HG03196 (cell line): ENCODE measurements around the gene MAD1L1.

Experiments used
- ATAC-seq: cut with Tn5 transposase; IDR thresholded peaks from one replicate; pipeline ENCODE4 v1.9.1; 2021; ENCODE audit not compliant: unreplicated experiment

Gene MAD1L1

DNA sequence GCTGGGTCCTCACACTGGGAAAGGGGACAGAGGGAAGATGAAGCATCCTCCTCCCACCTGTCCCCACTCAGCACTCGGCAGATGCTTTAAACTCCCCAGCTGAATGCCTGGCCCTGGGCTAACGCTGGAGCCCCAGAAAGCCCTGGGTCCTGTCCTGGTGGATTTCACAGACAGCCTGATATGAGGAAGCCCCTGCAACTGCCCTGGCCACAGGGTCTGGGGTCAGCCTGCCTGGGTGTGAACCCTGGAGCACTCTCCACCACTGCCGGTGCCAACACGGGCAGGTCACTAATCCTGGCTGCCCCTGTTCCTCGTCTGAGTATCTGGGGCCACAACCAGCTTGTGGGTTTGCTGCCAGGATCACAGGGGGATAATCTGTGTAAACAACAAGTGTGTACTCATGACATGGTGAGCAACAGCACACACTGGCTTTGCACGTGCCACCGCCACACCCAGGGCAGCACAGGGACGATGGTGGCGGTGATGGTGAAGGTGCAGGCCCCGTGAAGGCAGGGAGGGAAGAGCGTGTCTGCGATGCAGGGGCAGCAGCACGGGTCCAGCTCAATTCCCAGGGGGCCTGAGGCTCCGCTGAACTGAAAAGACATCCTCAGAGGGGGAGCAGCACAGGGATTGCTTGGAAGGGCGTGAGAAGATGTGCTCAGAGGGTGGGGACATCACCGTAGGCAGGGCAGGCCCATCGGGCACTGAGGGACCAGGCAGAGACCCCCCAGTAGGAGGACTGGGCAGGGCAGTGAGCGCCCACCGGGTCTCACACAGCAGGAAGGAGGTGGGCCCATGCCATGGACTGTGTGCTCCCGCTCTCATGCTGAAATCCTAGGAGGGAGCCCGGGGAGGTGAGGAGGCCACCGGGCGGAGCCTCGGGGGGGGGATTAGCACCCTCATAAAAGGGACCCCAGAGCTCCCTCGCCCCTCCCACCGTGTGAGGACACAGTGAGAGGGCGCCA is 238.7 kb downstream of the MAD1L1 start:
- no peak for ATAC-seq

DNA sequence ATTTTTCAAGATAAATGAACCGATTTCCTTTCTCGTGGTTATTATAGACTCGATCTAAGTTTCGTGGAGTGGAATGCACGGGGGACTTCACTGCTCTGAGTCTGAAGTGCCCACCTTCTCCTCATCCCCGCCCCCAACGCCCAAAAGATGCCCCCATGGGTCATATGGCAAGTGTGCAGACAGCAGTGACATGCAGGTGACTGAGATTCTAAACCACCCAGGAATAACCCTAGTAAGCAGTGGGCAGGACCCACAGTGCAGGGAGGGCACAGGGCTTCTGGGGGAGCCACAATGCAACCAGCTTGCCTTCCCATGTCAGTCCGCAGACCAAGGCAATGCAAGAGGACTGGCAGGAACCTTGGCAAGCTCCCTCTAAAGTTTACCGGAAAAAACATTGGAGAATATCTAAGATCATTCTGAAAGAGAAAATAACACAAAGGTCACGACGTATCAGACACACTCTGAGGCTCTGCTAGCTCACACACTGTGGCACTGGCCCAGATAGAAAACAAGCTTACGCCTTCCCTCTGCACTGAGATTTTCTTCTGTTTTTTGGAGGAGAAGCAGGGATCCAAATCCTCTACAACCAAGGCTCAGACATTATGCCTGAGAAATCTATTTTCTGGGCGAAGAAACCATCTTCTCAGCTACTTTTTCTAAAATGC is 239.6 kb downstream of the MAD1L1 start:
- ATAC-seq, result no peak

DNA sequence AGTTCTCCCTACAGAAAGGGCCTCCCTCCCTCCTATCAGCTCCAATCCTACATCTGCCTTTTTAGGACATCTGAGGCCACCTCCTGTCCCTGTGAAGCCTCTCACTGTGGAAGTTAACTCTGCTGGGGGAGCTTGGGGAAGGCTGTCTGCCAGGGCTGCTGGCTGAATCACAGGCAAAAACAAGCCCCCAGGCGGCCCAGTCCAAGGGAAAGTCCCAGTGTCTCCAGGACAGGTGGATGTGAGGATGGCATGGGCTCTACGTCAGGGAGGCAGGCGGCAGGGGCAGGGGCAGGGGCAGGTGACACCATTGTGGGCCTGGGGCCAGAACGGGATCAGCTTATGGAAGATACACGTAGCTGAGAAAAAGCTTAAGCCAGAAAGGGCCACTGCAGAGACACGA is 240.2 kb downstream of the MAD1L1 start:
- ATAC-seq, result no peak

DNA sequence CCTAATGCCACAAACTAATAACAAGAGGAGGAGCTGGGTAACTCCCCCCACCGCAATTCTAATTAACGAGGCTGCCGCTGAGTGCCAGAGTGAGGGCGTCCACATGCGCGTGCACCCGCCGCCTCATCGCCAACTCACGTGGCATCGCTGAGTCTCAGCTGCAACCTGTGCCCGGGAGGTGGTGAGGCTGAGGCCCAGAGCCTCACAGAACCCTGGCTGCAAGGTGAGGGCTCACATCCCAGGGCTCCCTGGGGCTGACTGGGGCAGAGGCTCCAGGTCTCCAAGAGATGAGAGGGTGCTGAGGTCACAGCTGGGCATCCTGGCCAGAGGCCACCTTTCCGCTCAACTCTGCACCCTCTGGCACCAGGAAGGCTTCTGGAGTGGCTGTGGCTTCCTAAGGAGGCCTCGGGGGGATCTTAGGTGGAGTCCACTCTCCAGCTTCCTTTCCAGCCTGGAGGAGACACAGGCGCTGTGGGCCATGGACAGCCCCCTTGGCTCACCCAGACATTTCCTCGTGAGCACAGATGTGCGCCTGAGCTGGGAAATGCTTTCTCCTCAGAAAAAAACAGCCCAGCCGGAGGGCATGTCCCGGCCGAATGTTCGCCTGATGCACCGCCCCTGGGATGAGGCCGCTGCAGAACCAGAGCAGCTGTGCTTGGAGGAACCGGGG is 242.6 kb downstream of the MAD1L1 start:
- ATAC-seq, result no peak

DNA sequence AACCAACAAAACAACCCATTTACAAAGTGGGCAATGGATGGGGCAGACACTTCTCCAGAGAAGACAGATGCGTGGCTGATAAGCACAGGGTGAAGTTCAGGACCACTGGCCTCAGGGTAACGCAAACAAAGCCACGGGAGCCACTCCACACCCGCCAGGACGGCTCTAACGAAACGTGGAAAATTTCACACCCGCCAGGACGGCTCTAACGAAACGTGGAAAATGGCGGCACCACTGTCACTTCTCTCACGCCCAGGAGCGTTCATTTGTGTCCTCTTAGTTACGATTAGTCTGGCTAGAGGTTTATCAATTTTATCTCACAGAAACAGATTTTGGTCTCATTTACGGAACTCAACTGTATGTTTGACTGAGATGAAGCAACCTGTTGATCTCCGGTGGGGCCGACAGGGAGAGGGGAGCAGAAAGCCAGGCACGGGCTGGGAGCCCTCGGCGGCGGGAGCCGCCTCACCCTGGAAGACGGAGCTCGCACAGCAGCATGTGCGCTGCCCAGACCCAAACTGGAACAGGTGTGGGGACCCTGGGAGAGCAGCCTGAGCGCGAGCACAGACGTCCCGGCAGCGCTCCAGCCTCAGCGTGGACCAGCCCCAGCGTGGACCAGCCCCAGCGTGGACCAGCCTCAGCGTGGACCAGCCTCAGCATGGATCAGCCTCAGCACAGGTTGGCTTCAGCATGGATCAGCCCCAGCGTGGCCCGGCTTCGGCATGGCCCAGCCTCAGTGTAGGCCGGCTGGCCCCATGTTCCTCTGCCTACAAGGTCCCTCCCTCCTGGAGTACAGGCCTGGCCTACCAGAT is 243.5 kb downstream of the MAD1L1 start:
- no peak for ATAC-seq

DNA sequence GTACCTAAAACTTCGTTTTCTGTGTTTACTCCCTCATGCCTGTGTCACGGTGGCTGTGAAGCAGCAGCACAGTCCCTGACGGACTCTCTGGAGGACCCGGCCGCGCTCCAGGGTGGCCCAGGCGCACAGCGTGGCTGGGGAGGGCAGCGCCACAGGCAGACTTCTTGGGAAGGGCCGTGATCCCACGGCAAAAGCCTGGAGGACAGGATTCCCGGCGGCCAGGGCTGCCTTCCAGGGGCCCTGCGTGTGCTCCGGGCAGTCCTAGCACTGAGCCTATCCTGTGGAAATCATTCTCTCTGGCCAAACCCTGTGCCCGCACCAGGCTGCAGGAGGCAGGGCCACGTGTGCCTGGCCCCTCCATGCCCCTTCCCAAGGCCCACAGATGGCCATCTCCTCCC is 244.2 kb downstream of the MAD1L1 start:
- ATAC-seq, result no peak

DNA sequence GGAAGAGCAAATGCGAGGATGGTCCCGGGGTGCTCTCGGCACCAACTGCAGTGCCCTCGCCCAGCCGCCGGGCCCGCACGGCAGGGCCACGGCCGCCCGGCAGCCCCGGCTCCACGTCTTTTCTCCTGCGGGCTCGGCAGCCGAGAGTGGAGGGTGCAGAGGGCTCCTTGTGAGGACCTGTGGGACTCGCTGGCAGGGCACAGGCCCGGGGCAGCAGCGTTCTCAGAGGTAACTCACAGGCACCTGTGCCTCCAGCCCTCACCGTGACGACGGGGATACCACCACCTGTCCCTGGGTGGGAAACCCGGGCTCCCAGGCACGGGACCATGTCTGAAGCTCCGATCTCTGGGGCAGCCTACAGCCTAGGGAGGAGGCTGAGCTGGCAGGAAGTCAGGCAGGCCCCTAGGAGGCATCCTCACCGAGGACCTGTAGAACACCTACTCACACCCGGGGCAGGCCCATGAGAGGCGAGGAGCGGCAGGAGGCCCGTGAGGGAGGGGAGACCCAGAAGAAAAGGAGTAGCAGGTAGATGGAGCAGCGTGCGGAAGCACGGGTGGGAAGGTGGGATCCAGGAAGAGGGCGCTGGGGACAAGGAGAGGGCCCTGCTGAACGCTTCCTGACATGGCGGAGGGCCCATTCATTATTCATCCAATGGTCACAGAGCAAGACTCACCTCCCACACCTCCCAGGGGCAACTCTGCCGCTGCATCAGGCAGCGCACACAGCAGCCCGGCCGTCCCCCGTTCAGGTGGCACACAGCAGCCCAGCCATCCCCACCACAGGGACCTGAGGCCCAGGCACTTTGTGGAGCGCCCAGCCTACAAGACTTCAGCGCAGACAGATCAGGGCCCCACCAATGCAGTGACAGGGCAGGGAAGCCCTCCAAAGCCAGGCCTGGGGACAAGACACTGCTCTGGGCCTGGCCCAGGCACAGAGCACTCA is 244.9 kb downstream of the MAD1L1 start:
- ATAC-seq, result no peak

DNA sequence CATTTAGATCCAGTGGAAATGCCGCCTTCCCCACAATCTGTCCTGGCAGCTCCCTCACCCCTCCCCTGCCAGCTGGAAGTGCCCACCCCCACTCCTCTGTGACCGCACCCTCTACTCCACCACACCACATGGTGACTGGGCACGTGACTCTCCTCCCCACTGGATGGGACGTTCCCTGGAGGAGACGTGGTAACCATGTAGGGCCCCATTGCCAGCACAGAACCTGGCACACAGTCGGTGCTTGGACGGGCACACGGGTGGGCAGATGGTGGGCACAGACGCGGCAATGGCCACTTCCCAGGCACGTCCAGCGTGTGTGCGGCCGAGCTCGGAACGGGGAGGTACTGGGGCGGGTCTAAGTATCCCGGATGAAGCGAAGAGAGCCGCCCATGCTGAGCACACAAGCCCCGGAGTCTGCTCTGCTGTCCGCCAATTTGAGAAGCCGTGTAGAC is 245.6 kb downstream of the MAD1L1 start:
- ATAC-seq, result no peak

DNA sequence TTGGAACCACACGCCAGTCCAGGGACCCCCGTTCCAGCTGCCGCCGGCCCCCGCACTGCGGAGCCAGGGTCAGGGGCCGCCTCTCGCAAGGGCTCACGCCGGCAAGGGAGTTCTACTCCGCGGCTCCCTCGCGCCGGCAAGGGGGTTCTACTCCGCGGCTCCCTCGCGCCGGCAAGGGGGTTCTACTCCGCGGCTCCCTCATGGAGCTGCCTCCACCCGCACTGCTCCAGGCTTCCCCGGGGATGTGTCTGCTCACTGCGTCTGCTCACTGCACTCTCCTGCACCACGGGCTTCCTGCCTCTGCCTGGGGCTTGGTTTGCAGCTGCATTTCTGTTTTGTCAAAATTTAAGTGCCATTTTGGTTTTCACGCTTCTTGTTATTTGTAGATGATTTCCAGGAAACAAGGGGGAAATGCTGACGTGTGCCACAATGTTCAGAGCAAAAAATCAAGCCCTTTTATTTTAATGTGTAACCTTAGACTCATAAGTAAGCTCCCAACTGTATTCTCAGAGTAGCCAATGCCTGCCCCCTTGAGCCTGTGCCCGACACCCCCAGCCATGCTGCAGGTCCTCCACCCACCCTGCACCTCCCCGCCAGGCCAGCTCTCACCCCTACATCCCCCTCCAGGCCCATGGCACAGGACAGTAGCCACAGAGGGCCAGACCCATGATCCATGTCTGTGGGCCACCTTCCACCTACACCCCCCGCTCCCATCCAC is 246.2 kb downstream of the MAD1L1 start:
- no peak for ATAC-seq

DNA sequence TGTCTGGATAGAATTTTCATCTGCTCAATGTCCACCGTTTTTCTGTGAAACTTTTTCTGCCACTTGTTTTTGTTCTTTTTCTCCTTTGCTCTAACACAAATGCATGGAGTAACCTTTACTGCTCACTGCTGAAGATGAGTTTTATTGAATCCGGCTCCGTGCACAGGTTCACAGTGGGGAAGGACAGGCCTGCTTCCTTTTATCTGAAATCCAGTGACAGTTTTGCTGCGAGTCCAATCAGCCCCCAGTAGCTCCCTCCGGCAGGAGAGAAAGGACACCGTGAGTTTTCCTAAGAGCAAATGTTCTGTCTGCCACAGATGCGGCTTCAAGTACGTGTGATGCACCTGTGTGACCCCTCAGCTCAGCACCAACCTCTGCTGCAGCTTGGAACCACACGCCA is 246.8 kb downstream of the MAD1L1 start:
- no peak for ATAC-seq

DNA sequence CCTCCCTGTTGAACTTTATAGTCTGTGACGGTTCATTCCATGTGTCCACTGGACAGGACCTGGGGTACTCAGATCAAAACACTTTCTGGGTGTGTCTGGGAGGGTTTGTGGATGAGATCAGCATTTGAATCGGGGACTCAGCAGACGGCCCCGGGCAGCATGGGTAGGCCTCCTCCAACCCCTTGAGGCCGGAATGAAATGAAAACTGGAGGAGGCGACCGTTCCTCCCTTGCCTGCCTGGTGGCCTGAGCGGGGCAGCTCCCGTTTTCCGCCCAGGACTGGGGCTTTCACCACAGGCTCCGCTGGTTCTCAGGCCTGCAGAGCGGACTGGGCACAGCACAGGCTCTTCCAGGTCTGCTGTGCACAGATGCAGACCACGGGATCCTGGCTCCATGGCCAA is 247.7 kb downstream of the MAD1L1 start:
- ATAC-seq, result no peak

DNA sequence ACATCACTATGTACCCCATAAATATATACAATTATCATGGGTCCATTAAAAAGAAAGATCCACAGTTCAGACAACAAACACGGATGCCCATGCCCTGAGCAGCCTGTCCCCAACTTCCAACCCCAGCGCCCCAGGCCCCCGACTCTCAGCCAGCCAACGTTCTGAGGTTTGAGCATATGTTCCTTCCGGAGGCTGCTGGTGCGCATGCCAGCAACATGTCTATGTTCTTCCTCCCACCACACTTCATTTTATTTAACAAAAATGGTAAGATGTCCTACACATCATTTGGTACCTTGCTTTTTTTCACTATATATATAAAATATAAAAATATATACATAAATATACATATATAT is 250.9 kb downstream of the MAD1L1 start:
- ATAC-seq, result no peak

DNA sequence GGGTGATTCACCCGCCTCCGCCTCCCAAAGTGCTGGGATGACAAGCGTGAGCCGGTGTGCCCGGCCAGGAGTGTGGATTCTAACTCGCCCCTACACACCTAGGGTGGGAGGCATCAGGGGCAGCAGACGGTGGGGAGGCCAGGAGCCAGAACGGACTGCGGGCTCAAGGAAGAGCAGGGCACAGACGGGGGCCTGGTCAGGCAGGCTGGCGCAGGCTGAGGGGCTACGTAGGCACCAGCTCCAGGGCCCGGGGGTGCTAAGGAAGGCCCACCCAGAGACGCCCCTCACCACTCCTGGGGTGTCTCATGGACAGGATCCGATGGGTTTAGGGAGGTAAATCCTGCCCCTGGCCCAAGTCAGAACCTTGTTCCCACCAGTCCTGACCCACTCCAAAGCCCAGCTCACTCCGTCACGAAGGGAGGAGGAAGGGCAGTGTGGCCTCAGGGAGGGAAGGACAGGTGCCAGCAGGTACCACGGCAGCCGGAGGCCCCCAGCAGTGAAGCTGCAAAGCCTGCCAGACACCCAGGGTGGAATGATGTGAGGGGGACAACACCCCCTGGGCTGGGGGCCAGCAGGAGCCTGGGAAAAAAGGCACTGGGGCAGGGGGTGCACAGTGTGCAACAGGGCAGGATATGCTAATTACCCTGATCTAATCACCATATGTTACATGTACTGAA is 251.4 kb downstream of the MAD1L1 start:
- no peak for ATAC-seq

DNA sequence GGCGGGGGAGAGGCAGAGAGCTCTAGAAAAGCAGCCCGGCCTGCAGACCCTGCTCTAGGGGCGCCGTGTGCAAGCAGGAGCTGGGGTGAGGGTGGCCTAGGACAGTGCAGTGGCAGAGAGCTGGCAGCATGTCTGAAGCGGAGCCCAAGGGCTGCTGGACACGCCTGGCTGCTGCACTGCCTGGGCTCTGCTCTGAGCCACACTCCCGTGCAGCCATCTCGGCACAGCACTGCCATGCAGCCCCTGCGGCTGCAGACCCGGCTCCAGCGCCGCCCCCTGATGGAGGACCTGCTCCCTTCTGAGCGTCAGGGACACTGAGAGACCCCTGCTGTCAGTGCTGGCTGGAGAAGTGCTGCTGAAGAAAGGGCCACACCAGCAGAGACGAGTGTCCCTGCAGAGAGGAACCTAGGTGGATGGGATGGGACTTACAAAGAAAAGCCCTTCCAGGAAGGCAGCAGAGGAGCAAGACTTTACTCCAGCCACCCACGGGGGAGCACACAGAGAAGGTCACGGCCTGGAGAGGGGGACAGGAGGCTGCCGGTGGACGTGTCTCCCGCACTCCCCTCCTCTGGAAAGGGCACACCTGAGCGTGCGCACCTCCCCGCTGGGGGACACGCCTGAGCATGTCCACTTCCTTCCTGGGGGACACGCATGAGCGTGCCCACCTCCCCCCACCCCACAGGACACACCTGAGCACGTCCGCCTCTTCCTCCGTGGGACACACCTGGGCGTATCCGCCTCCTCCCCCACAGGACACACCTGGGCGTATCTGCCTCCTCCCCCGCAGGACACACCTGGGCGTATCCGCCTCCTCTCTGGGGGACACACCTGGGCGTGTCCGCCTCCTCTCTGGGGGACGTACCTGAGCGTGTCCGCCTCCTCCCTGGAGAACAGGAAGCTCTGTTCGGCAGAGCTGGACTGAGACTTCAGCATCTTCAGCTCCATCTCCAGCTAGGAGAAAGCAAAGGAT is 252.9 kb downstream of the MAD1L1 start:
- ATAC-seq, result no peak

DNA sequence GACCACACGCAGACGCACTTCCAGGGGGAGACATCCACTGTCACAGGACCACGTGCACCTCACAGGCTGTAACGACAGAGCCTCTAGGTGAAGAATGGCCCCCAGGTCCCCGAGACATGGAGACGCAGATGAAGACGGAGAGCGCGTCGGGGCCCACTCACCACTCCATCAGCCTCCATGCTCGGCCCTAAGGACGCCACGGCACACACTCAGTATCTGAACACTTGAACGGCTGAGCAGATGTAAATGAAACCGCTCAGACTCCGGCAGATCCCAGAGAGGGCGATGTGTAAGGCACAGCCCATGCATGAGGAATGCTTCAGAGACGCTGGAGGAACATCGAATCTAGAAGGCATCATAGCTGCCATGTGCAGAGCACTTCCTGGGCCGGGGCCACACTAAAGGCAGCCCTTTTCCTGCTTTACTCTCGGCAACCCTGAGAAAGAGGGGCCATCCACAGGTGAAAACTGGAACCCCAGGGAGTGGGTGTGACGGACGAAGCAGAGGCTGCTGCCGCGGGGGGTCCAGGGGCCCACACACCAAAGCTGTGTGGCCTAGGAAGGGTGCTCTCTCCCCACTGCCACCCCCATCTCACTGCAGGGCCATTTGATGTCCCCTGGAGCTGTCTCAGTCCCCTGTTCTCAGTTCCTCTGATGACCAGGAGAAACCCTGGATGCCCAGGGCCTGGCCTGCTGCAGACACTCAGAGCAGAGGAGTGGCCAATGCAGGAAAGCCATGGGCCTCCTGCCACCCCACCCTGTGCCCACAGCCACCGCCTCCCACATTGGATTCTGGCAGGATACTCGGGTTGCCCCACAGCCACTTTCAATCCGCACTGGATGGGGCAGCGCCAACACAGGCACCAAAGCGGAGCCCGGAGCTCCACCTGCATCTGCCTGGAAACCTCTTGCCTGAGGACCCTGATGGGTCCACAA is 253.8 kb downstream of the MAD1L1 start:
- no peak for ATAC-seq

DNA sequence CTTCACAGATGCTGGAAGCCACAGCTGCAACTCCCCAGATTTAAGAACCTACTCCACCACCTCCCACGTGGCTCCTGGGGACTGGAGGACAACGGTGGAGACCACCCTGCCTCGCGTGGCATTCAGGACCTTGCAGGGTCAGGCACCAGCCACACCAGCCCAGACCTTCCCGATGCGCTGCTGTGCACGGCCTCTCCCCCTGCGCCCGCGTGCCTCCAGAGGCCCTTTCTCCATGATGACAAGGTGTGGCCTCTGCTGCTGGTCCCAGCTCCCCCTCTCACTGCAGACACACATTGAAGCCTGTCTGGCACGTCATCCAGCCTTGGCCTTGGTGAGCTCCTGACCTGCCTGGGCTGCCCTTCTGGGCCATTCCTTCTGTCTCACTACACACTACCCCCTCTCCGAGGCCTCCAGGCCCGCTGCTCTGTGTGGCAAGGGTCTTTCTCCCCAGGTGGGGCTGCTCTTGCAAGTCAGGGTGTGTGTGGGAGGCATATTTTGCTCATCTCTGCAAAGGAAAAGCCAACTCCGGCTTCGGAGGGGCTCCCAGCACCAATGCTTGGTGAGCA is 254.8 kb downstream of the MAD1L1 start:
- no peak for ATAC-seq
